Left lobe of liver (tissue), 2 donors: ENCODE measurements around the gene THSD7A. TPM values are rescaled to one million over a fixed set of nuclear protein-coding genes. Genes with fewer than 3 reads are reported as not detected.

Experiments used
- ATAC-seq: fragments of 200-7000 bp; cut with Tn5 transposase; one replicate; pipeline ENCODE4 v1.9.1; 2020; ENCODE audit warnings: mild to moderate bottlenecking, moderate library complexity
- DNase-seq: peaks from one replicate; pipeline ENCODE4 v3.0.0-alpha.2; 2020; ENCODE audit warnings: low spot score
- total RNA-seq: library from RNA; stranded (reverse); gene quantifications from one replicate; pipeline ENCODE4 v1.2.1, GENCODE V29; 2021
- donor health status: DM: no; HTN: no; CAD: no; lungs with moderate emphysema.
- donor health status: DM: no; HTN: yes; CAD: no.

The THSD7A gene
- total RNA-seq, 1 donor from 2014 or later: 1.6 TPM

DNA sequence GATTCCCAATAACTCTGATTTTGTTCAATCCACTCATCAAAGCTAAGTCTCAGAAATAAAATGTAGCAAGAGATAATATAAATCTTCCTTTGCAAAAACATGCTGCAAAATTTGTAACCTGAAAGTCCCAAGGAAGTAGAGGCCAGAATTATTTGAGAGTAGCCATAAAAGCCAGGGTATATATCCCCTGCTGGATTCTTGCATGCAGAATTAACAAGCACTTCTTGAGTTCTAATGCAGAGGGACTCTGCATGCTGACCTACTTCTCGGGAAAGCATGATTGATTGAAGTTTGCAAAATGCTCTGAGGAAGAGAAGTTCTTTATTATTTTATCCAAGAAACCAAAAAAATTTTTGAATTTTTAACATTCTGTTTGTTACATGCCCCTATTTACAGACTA lies 121.6 kb downstream of the THSD7A start:
- DNase-seq (no peak), ATAC-seq (no peak)

DNA sequence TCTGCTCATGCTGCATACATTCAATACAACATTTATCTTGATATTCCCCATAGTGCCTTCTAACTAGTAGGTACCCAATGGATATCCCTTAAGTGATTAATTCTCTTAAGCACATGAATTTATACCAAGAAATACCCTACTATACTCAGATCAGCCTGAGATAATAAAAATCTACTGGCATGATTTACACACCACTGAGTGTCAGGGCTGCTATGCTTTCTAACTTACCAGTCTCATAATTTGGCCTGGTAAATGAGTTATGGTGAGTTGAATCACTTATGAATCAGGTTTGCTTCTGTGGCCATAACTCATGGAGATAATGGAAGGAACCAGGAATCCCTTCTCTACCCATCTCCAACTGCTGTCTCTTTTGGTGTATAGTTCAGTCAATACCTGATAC lies 122.8 kb downstream of the THSD7A start:
- DNase-seq (no peak), ATAC-seq (no peak)

DNA sequence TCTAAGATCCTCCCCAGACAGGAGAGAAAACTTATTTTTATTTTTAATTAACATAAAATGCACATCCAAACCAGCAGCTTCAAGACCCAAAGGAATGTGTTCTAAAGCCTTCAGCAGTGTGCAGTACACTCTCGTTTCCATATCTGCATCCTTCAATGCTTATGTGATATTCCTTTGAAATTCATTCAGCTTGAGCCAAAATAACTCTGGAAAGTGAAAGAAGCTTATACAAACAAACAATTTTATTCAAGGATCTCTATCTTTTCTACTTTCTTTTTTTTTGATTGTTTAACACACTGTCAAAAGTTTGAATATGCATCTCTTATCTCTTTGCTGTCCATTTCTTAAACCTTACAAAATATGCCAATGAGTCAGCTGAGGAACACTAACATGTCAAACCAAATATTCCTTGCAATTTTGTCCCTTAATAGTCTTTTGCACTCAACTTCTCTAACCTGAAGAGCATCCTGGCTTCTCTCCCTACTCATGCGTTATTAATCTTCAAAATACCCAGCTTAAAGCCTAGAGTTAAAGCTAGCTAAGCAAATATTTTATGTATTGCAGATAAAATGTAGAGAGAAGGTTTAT lies 124.3 kb downstream of the THSD7A start:
- ATAC-seq (peak; percentile 55), DNase-seq (no peak)

DNA sequence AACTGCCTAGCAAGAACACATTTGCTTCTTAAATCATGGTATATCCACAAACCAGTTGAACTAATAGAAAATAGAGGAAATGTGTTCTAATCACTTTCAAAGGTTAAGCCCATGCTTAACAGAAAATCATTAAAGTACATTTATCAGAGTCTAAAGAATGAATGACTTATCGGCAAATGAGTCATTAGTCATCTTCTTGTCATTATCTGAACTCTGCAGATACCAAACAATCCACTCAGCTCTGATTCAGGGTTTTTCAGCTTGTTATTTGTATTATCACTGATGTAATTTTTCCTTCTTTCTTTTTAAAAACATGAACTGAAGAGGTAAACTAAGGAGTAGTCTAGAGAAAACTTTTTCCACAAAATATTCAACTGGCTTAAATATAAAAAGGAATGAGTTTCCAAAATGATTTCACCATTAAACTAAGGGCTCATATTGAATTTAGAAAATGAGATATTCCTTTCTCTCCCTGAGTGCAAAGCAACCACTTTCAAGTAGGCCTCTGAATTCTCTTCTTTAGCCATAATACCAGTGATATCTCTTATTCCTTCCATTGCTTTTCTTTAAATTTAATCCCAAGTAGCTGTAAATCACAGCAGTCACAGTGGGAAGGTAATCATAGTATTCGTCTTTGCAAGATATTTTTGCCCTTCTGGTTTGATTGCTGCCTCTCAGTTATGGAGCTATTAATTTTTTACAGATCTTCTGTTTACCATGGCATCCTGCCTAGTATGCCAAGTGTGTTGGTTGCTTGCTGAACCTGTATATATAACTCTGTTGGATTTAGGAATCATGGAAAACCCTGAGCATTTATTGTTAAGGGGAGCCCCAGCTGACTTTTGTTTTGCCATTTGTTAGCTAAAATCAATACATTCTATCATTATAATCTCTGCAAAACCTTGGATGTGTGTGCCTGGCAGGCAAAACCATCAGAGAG lies 125.1 kb downstream of the THSD7A start:
- DNase-seq: peak; percentile 42
- peak; percentile 94 for ATAC-seq

DNA sequence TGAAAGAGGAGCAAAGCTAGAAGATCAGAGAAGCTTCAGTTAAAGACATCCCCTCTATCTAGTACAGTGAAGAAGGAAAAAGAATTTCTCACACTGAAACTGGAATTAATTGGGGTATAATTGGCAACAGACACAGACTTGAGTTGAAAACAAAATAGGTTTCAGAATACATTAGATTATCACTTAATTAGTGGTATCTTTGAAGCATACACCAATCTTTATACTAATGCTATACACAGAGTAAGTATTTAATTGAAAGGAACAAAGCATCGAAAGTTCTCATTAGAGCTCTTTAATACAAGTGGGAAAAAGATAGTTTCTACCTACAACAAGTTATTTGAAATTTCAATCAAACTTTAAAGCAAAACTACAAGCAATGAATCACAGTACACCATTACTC lies 128.2 kb downstream of the THSD7A start:
- no peak for ATAC-seq
- DNase-seq: no peak

DNA sequence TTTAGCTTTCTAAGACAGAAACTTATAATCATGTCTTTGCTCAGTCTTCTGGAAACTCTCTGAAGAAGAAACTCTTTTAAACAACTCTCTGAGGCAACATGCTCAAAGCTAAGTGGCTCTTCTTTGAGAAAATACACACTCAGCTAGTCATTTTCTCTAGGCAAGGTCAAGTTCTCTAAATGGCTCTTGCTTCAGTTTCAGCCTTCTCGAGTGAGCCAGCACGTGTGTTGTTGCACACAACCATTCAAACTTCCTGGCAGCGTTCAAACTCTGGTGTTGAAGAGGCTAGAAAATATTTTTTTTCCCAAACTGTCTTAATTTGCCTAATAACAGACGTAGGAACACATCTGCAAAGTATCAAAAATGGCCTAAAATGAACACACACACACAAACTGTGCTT lies 129.1 kb downstream of the THSD7A start:
- no peak for DNase-seq
- ATAC-seq: no peak

DNA sequence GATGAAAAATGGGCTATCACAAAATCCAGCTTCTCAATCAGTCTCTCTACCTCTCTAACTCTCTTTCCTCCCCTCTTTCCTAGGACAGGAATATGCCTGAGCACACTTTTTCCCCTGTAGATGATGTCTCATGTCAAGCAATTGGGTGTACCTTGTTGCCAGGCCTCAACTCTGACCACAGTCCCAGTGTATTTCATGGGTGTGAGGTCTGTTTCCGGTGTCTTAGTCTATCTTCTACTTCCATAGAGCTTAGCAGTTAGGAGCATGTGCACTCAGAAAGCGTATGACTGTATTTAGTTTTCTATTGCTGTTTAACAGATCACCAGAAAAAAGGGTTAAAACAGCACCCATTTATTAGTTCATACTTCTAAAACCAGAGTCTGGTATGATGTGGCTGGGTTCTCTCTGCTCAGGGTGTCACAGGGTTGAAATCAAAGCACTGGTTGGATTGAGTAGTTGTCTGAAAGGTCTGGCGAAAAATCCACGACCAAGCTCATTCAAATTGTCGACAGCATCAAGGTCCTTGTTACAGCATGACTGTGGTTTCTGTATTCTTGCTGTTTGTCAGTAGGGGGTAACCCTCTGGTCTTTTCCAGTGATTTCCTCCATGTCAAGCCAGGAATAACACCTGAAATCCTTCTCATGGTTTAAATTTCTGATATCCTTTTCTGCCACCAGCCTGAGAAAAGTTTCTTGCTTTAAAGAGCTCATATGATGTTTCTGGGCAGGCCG lies 130.0 kb downstream of the THSD7A start:
- DNase-seq: no peak
- no peak for ATAC-seq

DNA sequence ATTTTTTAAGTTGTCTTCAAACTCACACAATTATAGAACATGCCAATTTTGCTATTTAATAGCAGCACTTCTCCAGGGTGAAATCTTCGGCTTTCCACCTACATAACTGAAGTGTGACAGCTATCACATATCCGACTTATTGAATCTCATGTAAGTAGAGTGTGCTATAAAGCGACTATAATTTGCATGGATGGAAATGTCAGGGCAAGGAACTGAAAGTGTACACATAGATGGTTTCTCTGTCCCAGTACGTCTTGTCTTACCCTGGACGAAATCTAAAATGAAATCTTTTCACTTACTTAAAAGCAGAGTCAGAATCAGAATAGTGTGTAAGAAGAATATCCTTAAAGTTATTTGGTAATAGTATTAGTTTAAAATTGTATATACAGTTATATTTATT lies 132.3 kb downstream of the THSD7A start:
- ATAC-seq (no peak), DNase-seq (no peak)

DNA sequence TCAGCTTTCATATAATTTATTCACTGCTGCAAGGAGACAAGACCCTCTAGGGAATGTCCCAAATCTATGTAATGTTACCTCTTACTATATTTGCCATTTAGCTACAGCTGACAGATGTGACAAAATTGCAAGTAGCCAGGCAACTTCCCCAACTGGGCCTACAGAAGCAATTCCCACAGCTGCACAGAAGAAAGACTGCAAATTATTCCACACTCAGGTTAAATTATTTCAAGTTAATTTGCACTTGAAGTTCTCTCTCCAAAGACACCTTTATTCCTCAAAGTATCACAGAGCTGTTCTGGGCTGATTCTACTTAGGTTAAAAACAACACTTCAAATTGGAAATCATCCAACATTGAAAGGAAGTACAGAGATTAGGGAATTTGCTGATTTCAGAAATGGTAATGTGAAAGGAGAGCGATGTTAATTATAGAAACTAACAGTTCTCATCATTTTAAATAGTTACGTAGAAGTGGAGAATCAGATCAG lies 133.6 kb downstream of the THSD7A start:
- peak; percentile 37 for ATAC-seq

DNA sequence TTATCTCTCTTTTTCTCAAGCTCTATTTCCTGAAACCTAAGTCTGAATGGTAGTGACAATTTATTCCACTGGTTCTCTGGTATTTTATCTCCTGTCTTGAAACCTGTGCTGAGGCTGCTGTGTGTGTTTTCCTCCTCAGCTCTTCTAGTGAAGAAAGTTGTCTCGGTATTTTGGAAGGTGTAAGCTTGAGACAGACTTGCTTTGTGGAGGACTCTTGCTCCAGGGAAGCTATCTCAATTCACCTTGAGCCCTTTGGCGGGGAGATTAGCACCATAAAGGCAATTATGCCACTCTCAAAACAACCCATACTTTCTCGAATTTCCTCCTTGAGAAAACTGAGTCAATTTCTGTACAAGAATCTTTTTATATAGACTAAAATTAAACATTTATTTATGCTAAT lies 141.6 kb downstream of the THSD7A start:
- ATAC-seq: no peak
- DNase-seq: no peak

More for the DNA sequence above, 133.6 kb downstream of the THSD7A start:
- no peak for DNase-seq

DNA sequence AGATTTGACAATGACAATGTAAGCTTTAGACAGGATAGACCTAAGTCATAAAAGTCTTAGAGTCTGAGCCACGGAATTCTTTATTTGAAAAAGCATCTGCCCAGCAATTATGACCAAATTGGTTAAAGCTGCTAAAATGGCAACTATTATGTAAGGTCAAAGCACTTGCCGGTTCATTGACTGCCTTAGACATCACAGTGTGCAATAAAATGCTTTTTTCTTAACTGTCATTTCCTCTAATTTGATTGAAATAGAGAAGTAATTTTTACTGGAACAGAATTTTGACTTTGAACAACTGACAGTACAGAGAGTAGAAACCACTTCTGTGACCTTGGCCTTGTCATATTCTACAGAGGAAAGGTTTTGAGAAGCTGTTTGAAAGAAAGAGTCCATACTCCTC lies 142.9 kb downstream of the THSD7A start:
- no peak for DNase-seq
- ATAC-seq: no peak

DNA sequence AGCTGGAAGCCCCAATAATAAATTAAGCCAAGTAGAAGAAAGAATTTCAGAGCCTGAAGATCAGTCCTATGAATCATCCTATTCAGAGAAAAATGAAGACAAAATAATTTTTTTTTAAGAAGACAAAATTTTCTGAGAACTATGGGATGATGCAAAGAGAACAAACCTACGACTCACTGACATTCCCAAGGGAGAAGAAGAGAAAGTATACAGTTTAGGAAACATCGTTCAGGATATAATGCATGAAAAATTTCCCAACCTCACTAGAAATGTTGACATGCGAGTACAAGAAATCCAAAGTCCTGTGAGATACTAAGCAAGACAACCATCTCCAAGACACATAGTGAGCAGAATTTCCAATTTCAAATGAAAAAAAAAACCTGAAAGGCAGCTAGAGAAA lies 150.5 kb downstream of the THSD7A start:
- ATAC-seq (no peak), DNase-seq (no peak)

DNA sequence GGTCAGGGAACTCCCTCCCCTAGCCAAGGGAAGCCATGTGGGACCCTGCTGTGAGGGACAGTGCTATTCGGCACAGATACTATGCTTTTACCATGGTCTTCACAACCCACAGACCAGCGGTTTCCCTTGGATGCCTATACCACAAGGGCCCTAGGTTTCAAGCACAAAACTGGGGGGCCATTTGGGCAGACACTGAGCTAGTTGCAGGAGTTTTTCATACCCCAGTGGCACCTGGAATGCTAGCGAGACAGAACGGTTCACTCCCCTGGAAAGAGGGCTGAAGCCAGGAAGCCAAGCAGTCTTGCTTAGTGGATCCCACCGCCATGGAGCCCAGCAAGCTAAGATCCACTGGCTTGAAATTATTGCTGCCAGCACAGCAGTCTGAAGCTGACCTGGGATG lies 156.8 kb downstream of the THSD7A start:
- ATAC-seq (no peak), DNase-seq (no peak)

DNA sequence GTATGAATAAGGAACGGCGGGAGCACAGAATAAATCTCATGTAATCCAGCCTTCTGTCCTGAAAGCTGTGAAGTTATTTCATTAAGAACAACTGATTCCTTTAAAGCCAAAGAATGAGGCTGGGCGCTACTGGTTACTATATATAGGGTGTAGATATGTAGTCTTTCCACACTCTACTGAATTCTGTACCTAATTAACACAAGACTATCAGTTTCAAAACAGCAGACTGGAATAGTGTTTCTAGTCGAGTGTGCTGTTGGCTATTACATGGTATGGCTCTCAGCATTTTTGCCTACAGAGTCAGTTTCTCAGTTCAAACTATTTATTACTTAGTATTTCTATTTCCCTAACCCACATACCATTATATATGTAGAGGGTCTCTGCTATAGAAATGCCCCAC lies 163.3 kb downstream of the THSD7A start:
- ATAC-seq (no peak), DNase-seq (no peak)

DNA sequence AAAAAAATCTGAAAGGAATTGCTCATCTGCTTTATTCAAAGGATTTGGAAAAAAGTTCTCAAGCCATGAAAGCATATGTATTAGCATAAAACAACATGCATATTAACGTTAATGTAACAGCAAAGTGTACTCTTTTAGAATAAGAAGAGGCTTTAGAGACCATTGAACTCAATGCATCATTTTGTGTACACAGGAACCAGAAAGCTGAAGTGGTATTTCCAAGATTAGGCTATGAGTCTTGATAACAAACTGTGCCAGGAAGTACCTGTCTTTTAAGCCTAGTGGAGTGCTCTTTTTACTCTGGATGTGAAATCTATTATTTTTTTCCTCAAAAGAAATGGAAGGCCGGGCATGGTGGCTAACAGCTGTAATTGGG lies 164.2 kb downstream of the THSD7A start:
- DNase-seq (no peak), ATAC-seq (no peak)

DNA sequence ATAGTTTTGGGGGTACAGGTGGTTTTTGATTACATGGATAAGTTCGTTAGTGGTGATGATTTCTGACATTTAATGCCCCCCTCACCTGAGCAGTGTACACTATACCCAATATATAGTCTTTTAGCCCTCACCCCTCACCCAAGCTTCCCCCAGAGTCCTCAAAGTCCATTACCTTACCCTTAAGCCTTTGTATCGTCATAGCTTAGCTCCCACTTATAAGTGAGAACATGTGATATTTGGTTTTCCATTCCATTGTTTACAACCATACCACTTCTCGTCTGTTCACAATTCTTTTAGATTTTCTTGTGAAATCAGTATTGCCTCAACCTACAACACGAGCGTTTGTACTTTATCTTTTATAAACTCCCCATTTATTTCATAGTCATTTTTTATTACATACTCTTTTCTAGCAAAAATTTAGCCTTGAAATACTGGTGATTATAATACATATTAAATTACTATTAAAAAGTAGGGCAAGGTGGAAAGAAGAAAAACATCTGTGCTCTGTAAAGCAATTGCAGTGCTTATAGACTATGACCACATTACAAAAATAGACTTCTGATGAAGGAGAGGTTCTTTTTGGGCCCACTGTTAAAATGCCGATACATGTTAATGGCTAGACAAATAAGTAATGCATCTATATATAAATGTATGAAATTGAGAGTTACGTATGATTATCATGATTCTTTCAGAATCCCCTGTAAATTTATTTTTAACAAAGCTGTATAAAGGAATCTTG lies 164.8 kb downstream of the THSD7A start:
- no peak for ATAC-seq
- no peak for DNase-seq

DNA sequence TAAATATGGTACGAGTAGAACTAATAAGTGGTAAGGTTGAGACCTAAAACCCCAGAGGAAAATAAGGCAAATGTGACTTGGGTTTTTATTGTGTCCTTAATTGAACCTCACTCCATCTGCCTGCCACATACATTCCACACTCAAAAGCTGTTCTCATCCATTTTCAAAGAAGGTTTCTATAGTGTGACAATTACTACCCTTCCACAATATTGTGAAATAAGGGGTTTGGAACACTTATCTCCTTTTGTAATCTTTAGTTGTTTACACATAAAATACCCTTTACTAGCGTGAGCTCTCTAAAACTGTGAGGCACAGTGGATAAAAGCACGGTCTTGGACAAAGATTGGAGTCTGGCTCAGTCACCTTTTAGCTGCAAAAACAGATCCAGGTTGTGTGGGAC lies 166.6 kb downstream of the THSD7A start:
- DNase-seq (no peak), ATAC-seq (no peak)

DNA sequence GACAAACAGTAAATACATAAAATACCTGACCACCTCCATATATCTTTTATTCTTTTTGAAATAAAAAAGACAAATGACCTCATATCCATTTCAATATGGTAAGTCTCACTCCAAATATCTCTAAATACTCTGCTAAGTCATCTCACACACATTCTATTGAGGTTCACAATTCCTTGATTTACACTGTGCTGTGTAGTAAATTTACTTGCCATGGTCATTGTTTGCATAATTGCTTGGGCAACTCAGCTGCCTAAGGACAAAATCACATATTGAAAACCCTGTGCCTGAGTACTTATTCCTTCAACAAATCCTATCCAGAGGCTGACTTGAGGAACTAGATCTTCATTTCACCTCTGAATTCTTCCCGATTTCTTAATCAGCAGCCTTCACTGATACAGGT lies 176.4 kb downstream of the THSD7A start:
- DNase-seq (no peak), ATAC-seq (no peak)

DNA sequence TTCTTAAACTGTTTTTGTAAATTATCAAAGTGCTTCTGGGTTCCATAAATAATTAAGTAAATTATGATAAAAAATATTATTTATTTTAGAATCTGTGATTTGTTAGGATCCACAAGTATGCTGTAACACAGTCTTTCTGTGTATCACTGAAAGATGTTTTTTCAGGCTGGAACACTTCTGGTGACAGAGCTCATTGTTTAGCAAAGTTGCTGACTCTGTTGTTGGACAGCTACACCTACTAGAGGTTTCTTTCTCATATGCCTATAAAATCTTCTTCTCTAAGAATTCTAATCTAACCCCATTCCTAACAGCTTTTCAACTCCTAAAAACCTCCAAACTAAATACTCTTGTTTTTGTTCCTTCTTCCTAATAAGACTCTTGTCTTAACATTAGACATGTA lies 176.8 kb downstream of the THSD7A start:
- DNase-seq (no peak), ATAC-seq (no peak)

DNA sequence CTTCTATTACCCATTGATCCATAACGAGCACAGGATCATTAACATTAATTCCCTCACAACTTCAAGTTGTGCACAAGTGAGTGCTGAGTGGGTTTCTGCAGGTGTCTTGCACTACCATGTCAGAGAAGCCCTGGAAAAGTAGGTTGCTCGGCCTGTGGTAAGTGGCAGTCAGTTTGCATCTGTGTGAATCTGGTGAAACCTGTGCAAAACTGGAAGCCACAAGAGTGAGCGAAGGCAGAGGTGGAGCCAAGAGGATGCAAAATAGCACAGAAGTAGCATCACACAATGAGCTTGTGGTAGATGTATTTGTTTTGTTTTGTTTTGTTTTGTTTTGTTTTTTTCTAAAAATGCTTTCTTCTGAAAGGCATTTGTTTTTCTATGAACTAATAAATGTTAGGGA lies 181.5 kb downstream of the THSD7A start:
- no peak for ATAC-seq
- DNase-seq: no peak

DNA sequence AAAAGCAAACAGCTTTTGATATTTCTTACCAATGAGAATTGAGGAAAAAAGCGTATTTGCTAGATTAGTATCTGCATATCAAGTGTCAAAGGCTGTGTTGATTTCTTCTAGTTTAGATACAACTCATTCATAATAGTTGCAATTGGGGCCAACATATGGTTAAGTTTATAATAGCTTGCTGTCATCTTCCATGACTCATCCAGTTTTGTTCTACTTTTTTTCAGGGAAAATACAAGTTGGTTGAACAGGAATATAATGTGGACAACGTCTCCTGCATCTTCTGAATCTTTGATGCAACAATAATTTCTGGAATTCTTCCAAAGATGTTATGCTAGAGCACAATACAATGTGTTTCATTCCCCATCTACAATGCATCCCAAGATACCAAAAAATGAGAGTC lies 182.0 kb downstream of the THSD7A start:
- DNase-seq: no peak
- no peak for ATAC-seq
